Stimulated activated CD8-positive, alpha-beta memory T cell treated with anti-CD3 and anti-CD28 coated beads, Interleukin-7, amount 100 ng/mL, for 48 hours (primary cell): ENCODE results near the gene CWC15.
"Not testable (repeated sequence)": the region's sequence is repeated elsewhere in the genome, so short reads cannot be mapped to it uniquely, and the experiment has no call there.

ENCODE experiments used
- DNase-seq, 2 donors: peaks; one replicate each; pipeline ENCODE4 v3.0.0-alpha.2; 2020; ENCODE audit warnings: low read depth in 1 of 2; ENCODE audit errors: extremely low read depth in 1 of 2

CWC15 gene

DNA sequence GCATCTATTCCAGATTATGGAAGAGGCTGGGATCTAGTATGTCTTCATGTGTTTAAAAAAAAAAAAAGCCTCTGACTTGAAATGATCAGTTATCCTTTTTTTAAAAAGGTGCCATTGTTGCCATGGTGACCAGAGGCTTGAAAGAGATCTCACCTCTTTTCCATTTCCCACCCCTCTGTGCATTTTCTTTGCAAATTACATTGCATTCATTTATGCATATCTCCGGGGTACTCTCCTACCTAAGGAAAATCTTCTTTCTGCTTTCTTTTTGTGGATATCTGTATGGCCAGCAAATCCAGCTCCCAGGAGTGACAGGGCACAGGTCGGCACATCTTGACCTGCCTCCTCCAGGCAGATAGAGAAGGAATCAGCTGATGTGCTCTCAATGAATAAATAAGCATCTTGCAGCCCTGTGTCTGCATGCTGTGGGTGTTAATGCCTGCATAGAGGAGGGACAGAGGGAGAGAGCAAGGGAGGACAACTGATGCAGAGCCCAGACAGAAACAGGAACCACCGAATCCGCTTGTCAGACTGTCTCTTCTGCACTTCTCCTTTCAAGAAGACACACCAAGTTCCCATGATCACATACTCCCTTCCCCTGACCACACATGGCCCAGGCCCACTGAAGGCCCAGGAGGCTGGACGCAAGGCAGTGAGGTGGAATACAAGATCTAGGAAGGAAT, 50.9 kb downstream of the CWC15 start:
- no peak for DNase-seq

DNA sequence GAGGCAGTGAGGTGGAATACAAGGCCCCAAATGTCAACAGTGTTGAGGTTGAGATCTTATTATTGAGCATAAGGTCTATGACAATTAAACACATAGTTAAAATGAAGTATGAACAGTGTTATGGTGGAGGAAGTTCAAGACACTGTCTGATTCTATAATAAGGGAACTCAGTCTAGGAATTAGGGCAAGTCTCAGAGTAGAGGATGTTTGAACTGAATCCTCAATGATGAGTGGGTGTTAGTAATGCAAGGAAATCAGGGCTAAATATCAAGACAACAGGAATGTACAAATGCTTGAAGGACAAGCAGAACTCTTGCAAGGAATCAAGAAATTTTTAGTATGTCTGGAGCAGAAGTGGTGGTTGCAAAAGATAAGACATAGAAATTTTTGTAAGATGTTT, 53.0 kb downstream of the CWC15 start:
- no peak for DNase-seq

DNA sequence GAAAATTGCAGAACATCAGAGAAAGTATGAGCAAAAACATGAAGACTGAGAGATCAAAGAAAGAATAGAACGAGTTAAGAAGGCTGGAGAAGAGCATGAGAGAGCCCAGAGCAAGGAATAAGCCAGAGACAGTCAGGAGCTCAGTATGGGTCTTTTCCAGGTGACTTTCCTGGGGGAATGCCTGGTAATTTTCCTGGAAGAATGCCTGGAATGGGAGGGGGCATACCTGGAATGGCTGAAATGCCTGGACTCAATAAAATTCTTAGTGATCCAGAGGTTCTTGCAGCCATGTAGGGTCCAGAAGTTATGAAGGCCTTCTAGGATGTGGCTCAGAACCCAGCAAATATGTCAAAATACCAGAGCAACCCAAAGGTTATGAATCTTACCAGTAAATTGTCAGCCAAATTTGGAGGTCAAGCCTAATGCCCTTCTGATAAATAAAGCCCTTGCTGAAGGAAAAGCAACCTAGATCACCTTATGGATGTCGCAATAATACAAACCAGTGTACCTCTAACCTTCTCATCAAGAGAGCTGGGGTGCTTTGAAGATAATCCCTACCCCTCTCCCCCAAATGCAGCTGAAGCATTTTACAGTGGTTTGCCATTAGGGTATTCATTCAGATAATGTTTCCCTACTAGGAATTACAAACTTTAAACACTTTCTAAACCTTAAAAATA, 59.5 kb downstream of the CWC15 start:
- not testable (repeated sequence) for DNase-seq

DNA sequence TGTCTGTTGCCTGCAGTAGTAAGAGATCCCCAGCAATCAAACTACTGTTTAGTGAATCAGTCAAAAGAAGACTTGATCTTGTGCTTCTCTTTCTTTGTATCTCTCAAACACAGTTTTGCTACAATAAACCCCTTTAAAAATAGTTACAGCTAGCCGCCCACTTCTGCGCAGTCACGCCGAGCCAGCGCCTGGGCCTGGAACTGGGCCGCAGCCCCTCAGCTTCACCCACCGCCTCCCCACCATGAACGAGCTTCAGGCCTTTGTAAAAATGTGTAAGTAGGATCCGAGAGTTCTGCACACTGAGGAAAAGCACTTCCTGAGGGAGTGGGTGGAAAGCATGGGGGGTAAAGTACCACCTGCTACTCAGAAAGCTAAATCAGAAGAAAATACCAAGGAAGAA, 60.5 kb downstream of the CWC15 start:
- no peak for DNase-seq
